Non-pigmented ciliary epithelial cell (primary cell): Measurements from ENCODE around the gene PTGDS.

ENCODE experiments used
- DNase-seq: peaks from one replicate; pipeline ENCODE4 v3.0.0-alpha.2; 2010; ENCODE audit warnings: low read depth

The PTGDS gene

DNA sequence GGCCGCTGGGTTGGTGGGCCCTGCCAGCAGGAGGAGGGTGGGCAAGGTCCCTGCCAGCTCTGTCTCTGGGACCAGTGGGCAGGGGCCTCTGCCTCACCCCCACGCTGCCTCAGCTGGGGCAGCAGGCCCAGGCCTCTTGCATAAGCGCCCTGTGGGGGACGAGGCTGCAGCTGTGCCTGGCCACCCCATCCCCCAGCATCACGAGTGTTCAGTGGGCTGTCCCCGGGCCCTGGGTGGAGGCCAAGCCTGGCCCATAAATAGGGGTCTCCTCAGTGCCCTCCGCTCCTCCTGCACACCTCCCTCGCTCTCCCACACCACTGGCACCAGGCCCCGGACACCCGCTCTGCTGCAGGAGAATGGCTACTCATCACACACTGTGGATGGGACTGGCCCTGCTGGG lies at the start of gene PTGDS:
Gene PTGDS, plus strand, starts transcription at position 282 of the 400 bp plus-strand sequence. Its CDS starts 75 bp downstream, at position 357.
- no peak for DNase-seq

- no peak for DNase-seq
Observed at GRCh38 chr9:136928591-136928990, 48.7 kb upstream of the PTGDS start.

DNA sequence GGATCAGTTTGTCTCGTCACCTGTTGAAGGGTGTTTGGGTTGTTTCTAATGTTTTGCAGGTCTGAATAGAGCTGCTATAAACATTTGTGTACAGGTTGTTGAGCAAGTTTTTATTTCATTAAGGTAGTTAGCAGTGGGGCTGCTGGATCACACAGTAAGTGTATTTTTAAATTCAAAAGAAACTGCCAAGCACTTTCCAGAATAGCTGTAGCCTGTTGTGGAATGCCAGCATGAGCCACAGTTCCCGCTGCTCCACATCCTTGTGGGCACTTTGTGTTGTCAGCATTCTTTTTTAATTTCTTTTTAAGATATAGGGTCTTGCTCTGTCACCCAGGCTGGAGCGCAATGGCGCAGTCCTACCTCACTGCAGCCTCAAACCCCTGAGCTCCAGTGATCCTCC lies 47.3 kb upstream of the PTGDS start:
- DNase-seq, result no peak

DNA sequence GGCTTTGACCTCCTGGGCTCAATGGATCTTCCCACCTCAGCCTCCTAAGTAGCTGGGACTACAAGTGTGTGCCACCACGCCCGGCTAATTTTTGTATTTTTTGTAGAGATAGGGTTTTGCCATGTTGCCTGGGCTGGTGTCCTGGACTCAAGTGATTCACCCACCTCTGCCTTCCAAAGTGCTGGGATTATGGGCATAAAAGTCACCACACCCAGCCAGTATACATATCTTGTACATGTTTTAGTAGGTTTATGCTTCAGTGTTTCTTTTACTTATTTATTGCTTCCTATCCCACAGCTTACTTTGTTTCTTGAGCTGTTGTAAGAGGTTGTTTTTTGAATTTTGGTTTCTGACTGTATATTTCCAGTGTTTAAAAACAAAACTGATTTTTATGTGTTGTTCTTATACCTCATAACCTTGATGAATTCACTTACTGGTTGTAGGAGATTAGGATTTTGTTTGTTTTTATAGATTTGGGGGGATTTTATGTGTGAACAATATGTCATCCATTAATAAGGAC lies 45.6 kb upstream of the PTGDS start:
- no peak for DNase-seq

- DNase-seq, result no peak
Observed at GRCh38 chr9:136934277-136934676, 43.0 kb upstream of the PTGDS start.

DNA sequence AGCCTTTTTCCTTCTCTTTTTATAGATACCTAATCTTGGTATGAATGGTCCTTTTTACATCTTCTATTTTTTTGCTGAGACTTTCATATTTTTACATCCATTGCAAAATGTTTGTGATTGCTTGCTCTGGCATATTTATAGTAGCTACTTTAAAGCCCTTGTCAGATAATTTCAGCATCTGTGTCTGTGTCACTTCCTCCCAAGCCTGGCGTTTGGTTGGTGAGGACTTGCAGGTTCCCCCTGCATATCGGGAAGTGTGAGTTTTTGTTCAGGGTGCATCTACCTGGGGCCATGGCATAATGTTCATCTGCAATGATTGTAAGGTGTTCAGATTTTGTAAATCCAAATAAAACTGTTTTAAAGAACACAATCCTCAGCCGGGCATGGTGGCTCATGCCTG lies 41.7 kb upstream of the PTGDS start:
- no peak for DNase-seq

GRCh38 chr9:136936645-136937170 lies 40.6 kb upstream of the PTGDS start:
- no peak for DNase-seq

DNA sequence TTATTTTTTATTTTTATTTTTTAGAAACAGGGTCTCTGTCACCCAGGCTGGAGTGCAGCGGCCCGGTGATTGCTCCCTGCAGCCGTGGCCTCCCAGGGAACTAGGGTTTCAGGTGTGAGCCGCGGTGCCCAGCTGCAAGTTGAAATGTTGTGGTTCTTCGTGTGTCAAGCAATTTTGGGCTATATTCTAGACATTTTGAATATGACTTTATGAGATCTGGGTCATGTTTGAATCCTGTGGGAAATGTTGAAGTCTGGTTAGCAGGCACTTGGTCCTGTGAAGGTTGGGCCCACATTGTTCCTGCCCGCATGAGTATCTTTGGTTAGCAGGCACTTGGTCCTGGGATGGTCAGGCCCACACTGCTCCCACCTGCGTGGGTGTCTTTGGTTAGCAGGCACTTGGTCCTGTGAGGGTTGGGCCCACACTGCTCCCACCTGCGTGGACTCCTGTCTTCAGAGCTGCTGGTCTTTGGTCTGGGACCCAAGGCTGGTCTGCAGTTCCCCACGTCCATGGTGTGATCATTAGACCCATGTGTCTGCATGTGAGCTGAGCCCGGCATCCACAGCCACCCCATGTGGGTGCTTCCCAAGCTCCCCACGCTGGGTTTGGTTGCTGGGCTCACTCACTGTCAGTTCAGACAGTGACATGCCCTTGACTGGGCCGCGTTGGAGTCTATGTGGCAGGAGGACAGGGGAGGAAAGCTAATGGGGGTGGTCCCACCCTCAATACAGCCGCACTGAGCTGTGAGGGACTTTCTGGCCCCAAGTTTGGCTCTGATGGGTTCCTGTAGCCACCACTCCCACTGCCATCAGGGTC lies 39.9 kb upstream of the PTGDS start:
- DNase-seq, result no peak

- DNase-seq, result no peak
Observed at GRCh38 chr9:136939431-136939995, 37.8 kb upstream of the PTGDS start.

GRCh38 chr9:136939996-136940525 lies 37.2 kb upstream of the PTGDS start:
- no peak for DNase-seq

- no peak for DNase-seq
Observed at GRCh38 chr9:136940526-136941230, 36.6 kb upstream of the PTGDS start.

- no peak for DNase-seq
Observed at GRCh38 chr9:136941231-136942111, 35.8 kb upstream of the PTGDS start.

GRCh38 chr9:136942112-136942880 lies 35.0 kb upstream of the PTGDS start:
- no peak for DNase-seq

GRCh38 chr9:136942881-136943230 lies 34.4 kb upstream of the PTGDS start:
- DNase-seq, result no peak

DNA sequence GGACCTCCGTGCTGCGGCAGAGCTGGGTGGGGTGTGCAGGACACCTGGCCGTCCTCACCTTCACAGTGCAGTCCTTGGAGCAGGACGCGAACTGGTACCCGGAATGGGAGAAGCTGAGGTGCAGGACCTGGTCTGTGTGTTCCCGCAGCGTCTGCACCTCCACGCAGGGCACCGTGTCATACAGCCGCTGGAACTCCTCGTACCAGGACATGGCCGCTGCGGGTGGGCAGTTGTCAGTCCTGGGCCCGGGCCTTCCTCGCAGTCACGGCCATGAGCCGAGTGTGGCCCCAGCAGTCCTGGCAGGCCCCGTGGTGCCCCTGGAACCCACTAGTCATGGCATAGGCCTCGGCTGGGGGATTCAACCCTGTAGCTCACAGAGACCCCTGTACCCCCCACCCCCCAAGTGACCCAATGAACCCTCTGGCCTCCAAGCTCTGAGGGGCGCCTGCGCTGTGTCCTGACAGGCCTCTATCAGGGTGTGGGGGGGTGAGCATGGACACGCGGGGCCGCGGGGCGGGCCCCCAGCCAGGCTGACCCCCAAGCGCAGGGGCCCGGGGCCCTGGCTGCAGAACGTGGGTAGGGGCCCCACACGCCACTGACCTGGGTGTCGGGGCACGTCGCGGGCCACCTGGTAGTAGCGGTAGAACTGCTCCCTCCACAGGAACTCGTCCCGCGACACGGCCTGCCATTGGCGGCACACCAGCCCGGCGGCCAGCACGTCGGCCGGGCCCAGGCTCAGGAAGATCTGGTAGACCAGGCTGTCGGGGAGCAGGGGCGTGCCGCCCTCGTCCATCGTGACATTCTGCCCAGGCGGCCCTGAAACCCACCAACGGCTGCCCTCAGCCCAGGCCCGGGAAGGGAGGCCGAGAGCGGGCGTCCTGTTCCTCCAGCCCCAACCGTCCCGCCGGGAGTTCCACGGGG lies 33.8 kb upstream of the PTGDS start:
- DNase-seq, result no peak

GRCh38 chr9:136944212-136944518 lies 33.1 kb upstream of the PTGDS start:
- no peak for DNase-seq

GRCh38 chr9:136944519-136945332 lies 32.6 kb upstream of the PTGDS start, which contains the start of the genes C8G and FBXW5:
C8G (plus strand) TSS chr9:136945243; CDS start chr9:136945321, 78 bp downstream.
FBXW5 (minus strand) TSS chr9:136944738; CDS start chr9:136944083, 655 bp downstream.
- peak; percentile 28 for DNase-seq
